Neural progenitor cell (in vitro differentiated cells): ENCODE data around the gene TECTA. TPM values are rescaled to one million over a fixed set of nuclear protein-coding genes. Genes with fewer than 3 reads are reported as not detected.
A peak's percentile ranks its signal among the peaks of the same experiment; 100 is the strongest.

Experiments
- DNase-seq: peaks from one replicate; pipeline ENCODE4 v3.0.0-alpha.2; 2016; ENCODE audit warnings: low spot score
- H2AFZ ChIP-seq: fragments of 200-600 bp; sonication (generic); replicated peaks from 2 replicates; pipeline ENCODE4 v1.6.1; 2016; ENCODE audit warnings: antibody characterized with exemption
- H3F3A ChIP-seq: fragments of 200-600 bp; sonication (generic); 2 replicates; pipeline ENCODE4 v1.6.1; 2016; ENCODE audit warnings: antibody characterized with exemption, low read depth
- H3K27ac ChIP-seq: fragments of 200-600 bp; sonication (generic); 2 replicates; pipeline ENCODE4 v1.5.1; 2016; ENCODE audit warnings: mild to moderate bottlenecking
- H3K27me3 ChIP-seq: fragments of 200-600 bp; sonication (generic); 2 replicates; pipeline ENCODE4 v1.6.1; 2016; ENCODE audit warnings: mild to moderate bottlenecking, moderate library complexity
- H3K36me3 ChIP-seq: fragments of 200-600 bp; sonication (generic); 2 replicates; pipeline ENCODE4 v1.5.1; 2016
- H3K4me1 ChIP-seq: fragments of 200-600 bp; sonication (generic); 2 replicates; pipeline ENCODE4 v1.6.1; 2016; ENCODE audit warnings: mixed run types
- H3K4me2 ChIP-seq: fragments of 200-600 bp; sonication (generic); 2 replicates; pipeline ENCODE4 v1.6.1; 2016
- H3K4me3 ChIP-seq: fragments of 200-600 bp; sonication (generic); 2 replicates; pipeline ENCODE4 v1.5.1; 2016
- H3K79me2 ChIP-seq: fragments of 200-600 bp; sonication (generic); 2 replicates; pipeline ENCODE4 v1.6.1; 2016; ENCODE audit warnings: low read depth
- H3K9ac ChIP-seq: fragments of 200-600 bp; sonication (generic); 2 replicates; pipeline ENCODE4 v1.6.1; 2016
- H3K9me3 ChIP-seq: fragments of 200-600 bp; sonication (generic); 2 replicates; pipeline ENCODE4 v1.5.1; 2016; ENCODE audit warnings: low read depth
- H4K20me1 ChIP-seq: fragments of 200-600 bp; sonication (generic); 2 replicates; pipeline ENCODE4 v1.6.1; 2016; ENCODE audit warnings: low read depth
- H3K27ac Mint-ChIP-seq: 3 replicates; pipeline ENCODE4 v1.8.0; 2021; ENCODE audit warnings: mixed read lengths
- H3K27me3 Mint-ChIP-seq: 2 replicates; pipeline ENCODE4 v1.8.0; 2022; ENCODE audit warnings: low read depth, mild to moderate bottlenecking, inconsistent platforms, moderate library complexity, mixed read lengths; ENCODE audit not compliant: insufficient read depth
- H3K36me3 Mint-ChIP-seq: 3 replicates; pipeline ENCODE4 v1.8.0; 2021; ENCODE audit warnings: mixed read lengths
- H3K4me1 Mint-ChIP-seq: 3 replicates; pipeline ENCODE4 v1.8.0; 2021; ENCODE audit warnings: mixed read lengths
- H3K4me3 Mint-ChIP-seq: 3 replicates; pipeline ENCODE4 v1.8.0; 2021; ENCODE audit warnings: mild to moderate bottlenecking, moderate library complexity, mixed read lengths
- H3K9me3 Mint-ChIP-seq: 3 replicates; pipeline ENCODE4 v1.8.0; 2020; ENCODE audit warnings: mixed read lengths
- CTCF ChIP-seq: fragments of 200-600 bp; sonication (generic); IDR thresholded peaks from 2 replicates; pipeline ENCODE4 v1.5.1; 2017; ENCODE audit warnings: antibody characterized with exemption, mild to moderate bottlenecking
- EZH2 ChIP-seq: fragments of 200-600 bp; sonication (generic); IDR thresholded peaks from 2 replicates; pipeline ENCODE4 v1.6.1; 2017; ENCODE audit warnings: antibody characterized with exemption, mild to moderate bottlenecking, moderate library complexity
- EZH2phosphoT487 ChIP-seq: fragments of 200-600 bp; sonication (generic); IDR thresholded peaks from 2 replicates; pipeline ENCODE4 v1.6.1; 2017; ENCODE audit warnings: antibody characterized with exemption
- total RNA-seq: library from RNA; depleted of rRNA; stranded (reverse); fragments of >200 nt; gene quantifications from 2 replicates; pipeline ENCODE4 v1.2.3, GENCODE V29; 2015; ENCODE audit warnings: low replicate concordance

The TECTA gene
- total RNA-seq, 1 donor from 2014 or later, result 0.84 TPM

DNA sequence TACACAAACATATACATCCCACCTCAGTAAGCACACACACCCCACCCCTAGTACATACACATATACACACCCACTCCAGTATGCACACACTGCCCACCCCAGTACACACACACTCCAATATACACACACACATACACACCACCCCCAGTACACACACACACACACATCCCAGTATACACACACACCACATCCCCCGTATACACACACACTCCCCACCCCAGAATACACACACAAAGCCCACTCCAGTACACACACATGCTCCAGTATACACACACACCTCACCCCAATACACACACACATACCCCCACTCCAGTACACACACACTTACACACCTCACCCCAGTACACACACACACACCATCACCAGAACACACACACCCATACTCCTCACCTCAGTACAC, 7.4 kb downstream of the TECTA start:
- Mint-ChIP-seq H3K4me3 (no peak overlapping the region), H3K36me3 (no peaks in the 10 kb centered on the region), H3K27me3 (peaks cover 3% of the 10 kb centered on the region), H3K4me1 (peaks cover 34% of the 10 kb centered on the region), H3K9me3 (no peaks in the 10 kb centered on the region), H3K27ac (peak overlapping the region; percentile 5)
- peaks cover 12% of the 10 kb centered on the region for H3K27me3 ChIP-seq
- no peaks in the 10 kb centered on the region for H3F3A ChIP-seq
- TF ChIP-seq EZH2phosphoT487, result no peak
- TF ChIP-seq CTCF, result no peak
- TF ChIP-seq EZH2, result no peak
- H3K4me1 ChIP-seq, result peaks cover 2% of the 10 kb centered on the region
- DNase-seq, result no peak
- H4K20me1 ChIP-seq, result no peaks in the 10 kb centered on the region
- H3K9ac ChIP-seq, result no peak overlapping the region
- no peaks in the 10 kb centered on the region for H3K36me3 ChIP-seq
- H2AFZ ChIP-seq, result no peak overlapping the region
- H3K9me3 ChIP-seq, result no peaks in the 10 kb centered on the region
- no peak overlapping the region for H3K27ac ChIP-seq
- no peaks in the 10 kb centered on the region for H3K79me2 ChIP-seq
- H3K4me2 ChIP-seq, result no peak overlapping the region
- H3K4me3 ChIP-seq, result no peak overlapping the region

DNA sequence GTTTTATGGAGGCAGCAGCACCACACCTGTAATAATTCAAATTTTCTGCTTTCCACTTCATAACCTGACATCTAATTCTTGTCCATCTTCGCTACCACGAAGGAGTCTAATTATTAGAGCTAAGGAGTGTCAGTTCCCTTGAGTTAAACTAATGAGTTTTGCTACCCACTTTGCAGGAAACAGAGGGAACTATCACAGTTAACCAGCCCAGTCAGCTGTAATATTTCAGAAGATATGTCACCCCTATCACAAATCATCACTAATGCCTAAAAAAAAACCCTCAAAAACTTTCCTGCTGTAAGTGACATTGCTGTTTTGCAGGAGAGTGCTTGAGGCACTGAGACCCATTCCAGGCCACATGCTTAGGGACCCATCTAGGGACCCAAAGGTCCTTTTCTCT, 8.4 kb downstream of the TECTA start:
- no peaks in the 10 kb centered on the region for H3F3A ChIP-seq
- Mint-ChIP-seq H3K36me3 (no peaks in the 10 kb centered on the region), H3K27me3 (peaks cover 3% of the 10 kb centered on the region), H3K4me3 (no peak overlapping the region), H3K27ac (no peak overlapping the region), H3K9me3 (no peaks in the 10 kb centered on the region), H3K4me1 (peaks cover 39% of the 10 kb centered on the region)
- H2AFZ ChIP-seq, result no peak overlapping the region
- H3K9ac ChIP-seq, result no peak overlapping the region
- no peaks in the 10 kb centered on the region for H3K36me3 ChIP-seq
- H3K27me3 ChIP-seq, result peaks cover 12% of the 10 kb centered on the region
- no peak overlapping the region for H3K27ac ChIP-seq
- no peaks in the 10 kb centered on the region for H3K79me2 ChIP-seq
- no peak overlapping the region for H3K4me2 ChIP-seq
- H4K20me1 ChIP-seq, result no peaks in the 10 kb centered on the region
- TF ChIP-seq EZH2 (no peak), CTCF (no peak), EZH2phosphoT487 (no peak)
- H3K4me1 ChIP-seq, result peaks cover 6% of the 10 kb centered on the region
- no peaks in the 10 kb centered on the region for H3K9me3 ChIP-seq
- DNase-seq, result no peak
- no peak overlapping the region for H3K4me3 ChIP-seq

- Histone ChIP-seq H3K36me3 (no peaks in the 10 kb centered on the region), H2AFZ (no peak overlapping the region), H3K4me3 (no peak overlapping the region), H3K4me1 (peaks cover 6% of the 10 kb centered on the region), H3K79me2 (no peaks in the 10 kb centered on the region), H3K27me3 (peaks cover 12% of the 10 kb centered on the region), H3K9me3 (no peaks in the 10 kb centered on the region), H3K9ac (no peak overlapping the region), H3K4me2 (no peak overlapping the region), H3K27ac (no peak overlapping the region), H3F3A (no peaks in the 10 kb centered on the region), H4K20me1 (no peaks in the 10 kb centered on the region)
- TF ChIP-seq CTCF, result no peak
- no peak for TF ChIP-seq EZH2
- TF ChIP-seq EZH2phosphoT487, result no peak
- H3K27me3 Mint-ChIP-seq, result peaks cover 3% of the 10 kb centered on the region
- no peak overlapping the region for H3K27ac Mint-ChIP-seq
- no peak overlapping the region for H3K4me3 Mint-ChIP-seq
- no peak for DNase-seq
- no peaks in the 10 kb centered on the region for H3K36me3 Mint-ChIP-seq
- H3K9me3 Mint-ChIP-seq, result no peaks in the 10 kb centered on the region
- H3K4me1 Mint-ChIP-seq, result peaks cover 34% of the 10 kb centered on the region
Observed at GRCh38 chr11:121109916-121110586, 9.0 kb downstream of the TECTA start.
